HCT116 (cell line): ENCODE results near the gene BAG2. TPM values are rescaled to one million over a fixed set of nuclear protein-coding genes. Genes with fewer than 3 reads are reported as not detected.

Source experiments
- ATAC-seq: fragments of 200-7000 bp; cut with Tn5 transposase; 2 replicates; pipeline ENCODE4 v1.9.1; 2020; ENCODE audit warnings: mild to moderate bottlenecking, moderate library complexity
- BruUV-seq: library from RNA; stranded (reverse); fragments of 400-500 nt; replicated peaks from 2 replicates; lab custom pipeline; 2021; lab: Mats Ljungman, UMichigan
- CTCF ChIA-PET: fragments of 300-600 bp; sonication (Branson Sonifier 250); formaldehyde crosslinking; loops from one replicate; lab custom pipeline; 2021; ENCODE audit warnings: antibody characterized with exemption; lab: Charles Lee
- POLR2A ChIA-PET: fragments of 300-600, 350-600 bp; sonication (Branson Sonifier 250); formaldehyde crosslinking; loops from one replicate; lab custom pipeline; 2021; ENCODE audit warnings: antibody characterized with exemption; lab: Charles Lee
- RAD21 ChIA-PET, 2 experiments: fragments of 300-600 bp; sonication (Branson Sonifier 250); formaldehyde crosslinking; loops; one replicate each; lab custom pipeline; 2023; ENCODE audit warnings: low total read pairs in 2 of 2; ENCODE audit not compliant: uncharacterized antibody in 2 of 2, unreplicated experiment in 2 of 2, low non-redundant PET in 1 of 2; lab: Charles Lee
- DNase-seq: peaks from one replicate; pipeline ENCODE4 v3.0.0-alpha.2; 2010; ENCODE audit warnings: low read depth, low spot score
- H2AFZ ChIP-seq: fragments of 200-600 bp; shearing (Covaris generic), sonication (generic); 2 replicates; pipeline ENCODE4 v1.6.1; 2017; ENCODE audit warnings: low read depth, mixed run types, mixed read lengths, antibody characterized with exemption, low read length; ENCODE audit not compliant: poor library complexity, severe bottlenecking
- H3K27ac ChIP-seq: 2 replicates; pipeline ENCODE4 v1.5.1; 2012; ENCODE audit warnings: low read depth, low read length
- H3K27me3 ChIP-seq: fragments of 200-600 bp; sonication (generic); 2 replicates; pipeline ENCODE4 v1.6.1; 2016; ENCODE audit warnings: mixed run types, low read length, mixed read lengths; ENCODE audit not compliant: insufficient read depth
- H3K36me3 ChIP-seq, 2 experiments: fragments of 200-500 bp in 1 of 2; fragments of 200-600 bp in 1 of 2; sonication (Bioruptor generic) in 1 of 2; sonication (generic) in 1 of 2; 2 replicates each; pipeline versions ENCODE4 v1.5.1 to v1.6.1; 2014 to 2016; ENCODE audit warnings: low read length in 2 of 2, inconsistent platforms in 1 of 2, mixed read lengths in 1 of 2, mixed run types in 1 of 2; ENCODE audit not compliant: insufficient read depth in 2 of 2, control insufficient read depth in 1 of 2
- H3K4me1 ChIP-seq, 2 experiments: fragments of 200-600 bp in 1 of 2; sonication (generic) in 1 of 2; 2 replicates each; pipeline versions ENCODE4 v1.5.1 to v1.6.1; 2012 to 2017; ENCODE audit warnings: low read length in 2 of 2, inconsistent platforms in 1 of 2, mild to moderate bottlenecking in 1 of 2, mixed read lengths in 1 of 2, mixed run types in 1 of 2, moderate library complexity in 1 of 2; ENCODE audit not compliant: insufficient read depth in 2 of 2, control insufficient read depth in 1 of 2
- H3K4me2 ChIP-seq: fragments of 200-600 bp; sonication (generic); 2 replicates; pipeline ENCODE4 v1.6.1; 2017; ENCODE audit warnings: mixed run types, low read length, mixed read lengths
- H3K4me3 ChIP-seq, 2 experiments: fragments of 200-600 bp in 1 of 2; sonication (generic) in 1 of 2; replicated peaks in 1 of 2; 2 replicates each; pipeline ENCODE4 v1.5.1; 2011 to 2016; ENCODE audit warnings: low read length in 2 of 2, control low read depth in 1 of 2, low read depth in 1 of 2, mild to moderate bottlenecking in 1 of 2, mixed read lengths in 1 of 2, mixed run types in 1 of 2
- H3K79me2 ChIP-seq: fragments of 200-600 bp; sonication (generic); 2 replicates; pipeline ENCODE4 v1.6.1; 2017; ENCODE audit warnings: mild to moderate bottlenecking, mixed run types, low read length, moderate library complexity, mixed read lengths; ENCODE audit not compliant: insufficient read depth
- H3K9ac ChIP-seq: fragments of 200-600 bp; sonication (generic); 2 replicates; pipeline ENCODE4 v1.6.1; 2016; ENCODE audit warnings: low read length, mixed read lengths
- H3K9me2 ChIP-seq: fragments of 200-600 bp; sonication (generic), shearing (Covaris generic); 2 replicates; pipeline ENCODE4 v1.6.1; 2017; ENCODE audit warnings: mixed run types, mild to moderate bottlenecking, moderate library complexity; ENCODE audit not compliant: insufficient read depth
- H3K9me3 ChIP-seq, 2 experiments: fragments of 200-500 bp in 1 of 2; fragments of 200-600 bp in 1 of 2; sonication (Bioruptor generic) in 1 of 2; sonication (generic) in 1 of 2; 2 replicates each; pipeline ENCODE4 v1.6.1; 2014 to 2017; ENCODE audit warnings: low read length in 2 of 2, mixed read lengths in 2 of 2, inconsistent platforms in 1 of 2, low read depth in 1 of 2, mild to moderate bottlenecking in 1 of 2, mixed run types in 1 of 2, moderate library complexity in 1 of 2; ENCODE audit not compliant: control insufficient read depth in 1 of 2, insufficient read depth in 1 of 2
- H4K20me1 ChIP-seq: fragments of 200-600 bp; sonication (generic), shearing (Covaris generic); 2 replicates; pipeline ENCODE4 v1.6.1; 2017; ENCODE audit warnings: mixed run types, mild to moderate bottlenecking, moderate library complexity; ENCODE audit not compliant: insufficient read depth
- ATF3 ChIP-seq: IDR thresholded peaks from 2 replicates; pipeline ENCODE4 v1.6.1; 2012
- CEBPB ChIP-seq: IDR thresholded peaks from 2 replicates; pipeline ENCODE4 v1.6.1; 2012; ENCODE audit warnings: low read depth
- CTCF ChIP-seq, 3 experiments: fragments of 200-600 bp in 1 of 3; sonication (generic) in 1 of 3; IDR thresholded peaks in 2 of 3; conservative IDR thresholded peaks in 1 of 3; 2 replicates each; pipeline ENCODE4 v1.5.1; 2012 to 2017; ENCODE audit warnings: low read depth in 2 of 3, low read length in 2 of 3, antibody characterized with exemption in 1 of 3, borderline replicate concordance in 1 of 3, control low read depth in 1 of 3, mild to moderate bottlenecking in 1 of 3, mixed read lengths in 1 of 3, mixed run types in 1 of 3, moderate library complexity in 1 of 3; ENCODE audit not compliant: insufficient read depth in 1 of 3
- EGR1 ChIP-seq: IDR thresholded peaks from 2 replicates; pipeline ENCODE4 v1.6.1; 2012; ENCODE audit warnings: low read depth
- ELF1 ChIP-seq: IDR thresholded peaks from 2 replicates; pipeline ENCODE4 v1.6.1; 2012; ENCODE audit warnings: low read depth, borderline replicate concordance
- EZH2phosphoT487 ChIP-seq: fragments of 200-600 bp; IDR thresholded peaks from 2 replicates; pipeline ENCODE4 v1.6.1; 2018; ENCODE audit warnings: antibody characterized with exemption, borderline replicate concordance
- FOSL1 ChIP-seq: IDR thresholded peaks from 2 replicates; pipeline ENCODE4 v1.6.1; 2012; ENCODE audit warnings: low read depth
- MAX ChIP-seq: IDR thresholded peaks from 2 replicates; pipeline ENCODE4 v1.6.1; 2012
- POLR2A ChIP-seq: IDR thresholded peaks from 2 replicates; pipeline ENCODE4 v1.7.0; 2011; ENCODE audit warnings: borderline replicate concordance; ENCODE audit not compliant: insufficient read depth, insufficient read length; ENCODE audit errors: extremely low read depth
- SP1 ChIP-seq: IDR thresholded peaks from 2 replicates; pipeline ENCODE4 v1.6.1; 2012; ENCODE audit warnings: low read depth
- TCF7L2 ChIP-seq: IDR thresholded peaks from 2 replicates; pipeline ENCODE4 v1.7.0; 2011; ENCODE audit warnings: borderline replicate concordance, inconsistent platforms; ENCODE audit not compliant: insufficient read depth, insufficient read length; ENCODE audit errors: extremely low read depth
- ZFX ChIP-seq: fragments of 450-650 bp; IDR thresholded peaks from 2 replicates; pipeline ENCODE4 v1.6.1; 2017
- ZNF274 ChIP-seq: fragments of 200-500 bp; sonication (Bioruptor generic); IDR thresholded peaks from 2 replicates; pipeline ENCODE4 v1.6.1; 2014; ENCODE audit warnings: mild to moderate bottlenecking, low read depth, low read length, inconsistent platforms
- intact Hi-C: fragments of 100-400 bp; cut with micrococcal nuclease; formaldehyde crosslinking; loops from 2 replicates; pipeline ENCODE4 v1.10.0; 2022
- total RNA-seq: library from RNA; stranded (reverse); gene quantifications from one replicate; pipeline ENCODE4 v1.2.1, GENCODE V29; 2021; ENCODE audit not compliant: unreplicated experiment
- TF ChIP-seq, protein P1 (sequence below): IDR thresholded peaks from 2 replicates; pipeline ENCODE4 v1.6.1; 2011; ENCODE audit warnings: mild to moderate bottlenecking, low read length, moderate library complexity; ENCODE audit not compliant: insufficient replicate concordance; ENCODE audit errors: extremely low read depth

BAG2 gene
- total RNA-seq, 1 experiment from 2014 or later, result 13.5 TPM

DNA sequence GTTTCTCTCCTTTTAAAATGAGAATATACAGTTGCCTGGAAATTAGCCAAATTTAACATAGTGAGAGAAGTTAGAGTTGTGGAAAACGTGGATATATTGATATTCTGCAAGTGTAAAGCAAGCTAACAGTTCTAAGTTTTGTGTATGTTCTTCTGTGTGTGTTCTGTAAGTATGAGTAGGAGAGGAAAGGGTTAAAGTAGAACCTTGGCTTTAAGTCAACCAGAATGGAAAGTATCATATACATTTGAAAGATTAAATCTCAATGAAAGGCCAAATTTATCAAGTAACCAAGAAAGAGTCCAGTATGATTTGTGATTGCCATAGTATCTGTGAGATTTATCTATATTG lies 30.0 kb upstream of the BAG2 start:
- Histone ChIP-seq H3K4me1 (no peaks in the 10 kb centered on the region), H3K27ac (no peak overlapping the region), H4K20me1 (no peaks in the 10 kb centered on the region), H3K9me3 (no peaks in the 10 kb centered on the region), H3K4me2 (no peak overlapping the region), H3K27me3 (no peaks in the 10 kb centered on the region), H3K79me2 (no peaks in the 10 kb centered on the region), H3K36me3 (peaks cover 2 to 4% of the 10 kb centered on the region in 2 experiments; a peak in 2 of 4 replicates), H2AFZ (no peak overlapping the region), H3K4me3 (no peak overlapping the region), H3K9ac (no peak overlapping the region), H3K9me2 (no peaks in the 10 kb centered on the region)
- DNase-seq (no peak), ATAC-seq (no peak)
- ChIA-PET CTCF (no interaction called here), RAD21 (no interaction called here), POLR2A (no interaction called here)
- intact Hi-C loops, result no loop called here
- TF ChIP-seq EGR1 (no peak), ELF1 (no peak), SP1 (no peak), FOSL1 (no peak), ZNF274 (no peak), POLR2A (no peak), ATF3 (no peak), MAX (no peak), CTCF (IDR thresholded peaks at IDR 0.05 in 2 of 3, conservative IDR thresholded peaks at IDR 0.05 in 1 of 3; ENCODE audit: borderline replicate concordance in 1 of 3, insufficient read depth in 1 of 3, low read depth in 2 of 3, low read length in 2 of 3) (no peak), CEBPB (no peak), EZH2phosphoT487 (no peak), ZFX (no peak), TCF7L2 (no peak)
- TF ChIP-seq, protein P1, sequence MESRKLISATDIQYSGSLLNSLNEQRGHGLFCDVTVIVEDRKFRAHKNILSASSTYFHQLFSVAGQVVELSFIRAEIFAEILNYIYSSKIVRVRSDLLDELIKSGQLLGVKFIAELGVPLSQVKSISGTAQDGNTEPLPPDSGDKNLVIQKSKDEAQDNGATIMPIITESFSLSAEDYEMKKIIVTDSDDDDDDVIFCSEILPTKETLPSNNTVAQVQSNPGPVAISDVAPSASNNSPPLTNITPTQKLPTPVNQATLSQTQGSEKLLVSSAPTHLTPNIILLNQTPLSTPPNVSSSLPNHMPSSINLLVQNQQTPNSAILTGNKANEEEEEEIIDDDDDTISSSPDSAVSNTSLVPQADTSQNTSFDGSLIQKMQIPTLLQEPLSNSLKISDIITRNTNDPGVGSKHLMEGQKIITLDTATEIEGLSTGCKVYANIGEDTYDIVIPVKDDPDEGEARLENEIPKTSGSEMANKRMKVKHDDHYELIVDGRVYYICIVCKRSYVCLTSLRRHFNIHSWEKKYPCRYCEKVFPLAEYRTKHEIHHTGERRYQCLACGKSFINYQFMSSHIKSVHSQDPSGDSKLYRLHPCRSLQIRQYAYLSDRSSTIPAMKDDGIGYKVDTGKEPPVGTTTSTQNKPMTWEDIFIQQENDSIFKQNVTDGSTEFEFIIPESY, result no peak
- BruUV-seq, result no TSS peak
